GM13977 (cell line): ENCODE measurements around the gene CLINT1.

ENCODE experiments used
- DNase-seq: peaks from one replicate; pipeline ENCODE4 v3.0.0; 2012; ENCODE audit warnings: low spot score
- in situ Hi-C: fragments of 300-500 bp; cut with MboI; formaldehyde crosslinking; loops from one replicate; pipeline ENCODE4 v1.12.0; 2022; ENCODE audit warnings: low sequenced_read_pairs, low pct_unique_long_range_greater_than_20kb, mixed read lengths, inconsistent platforms; ENCODE audit not compliant: unreplicated experiment
- TF ChIP-seq, protein P1 (sequence below): IDR thresholded peaks from 2 replicates; pipeline ENCODE4 v1.5.1; 2012; ENCODE audit warnings: mild to moderate bottlenecking, control low read depth; ENCODE audit not compliant: insufficient read depth; ENCODE audit errors: extremely low read depth, missing control alignments

CLINT1 gene

DNA sequence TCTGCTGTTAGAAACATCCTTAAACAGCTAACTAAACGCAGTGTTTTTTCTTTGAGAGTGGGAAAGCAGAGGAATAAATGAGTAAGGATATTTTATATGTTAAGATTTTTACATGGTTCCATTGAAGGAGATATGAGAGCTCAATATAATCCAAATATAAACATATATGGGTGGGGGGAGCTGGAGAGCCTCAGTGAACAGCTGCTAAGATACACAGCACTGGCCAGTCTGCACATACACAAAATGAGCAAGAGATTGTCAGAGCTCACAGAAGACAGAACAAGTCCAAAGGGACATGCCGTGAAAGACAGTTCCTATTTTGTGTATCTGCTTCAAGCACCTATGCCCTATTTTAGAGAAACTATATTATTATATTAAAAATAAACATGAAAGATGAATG lies 46.9 kb downstream of the CLINT1 start:
- TF ChIP-seq, protein P1, sequence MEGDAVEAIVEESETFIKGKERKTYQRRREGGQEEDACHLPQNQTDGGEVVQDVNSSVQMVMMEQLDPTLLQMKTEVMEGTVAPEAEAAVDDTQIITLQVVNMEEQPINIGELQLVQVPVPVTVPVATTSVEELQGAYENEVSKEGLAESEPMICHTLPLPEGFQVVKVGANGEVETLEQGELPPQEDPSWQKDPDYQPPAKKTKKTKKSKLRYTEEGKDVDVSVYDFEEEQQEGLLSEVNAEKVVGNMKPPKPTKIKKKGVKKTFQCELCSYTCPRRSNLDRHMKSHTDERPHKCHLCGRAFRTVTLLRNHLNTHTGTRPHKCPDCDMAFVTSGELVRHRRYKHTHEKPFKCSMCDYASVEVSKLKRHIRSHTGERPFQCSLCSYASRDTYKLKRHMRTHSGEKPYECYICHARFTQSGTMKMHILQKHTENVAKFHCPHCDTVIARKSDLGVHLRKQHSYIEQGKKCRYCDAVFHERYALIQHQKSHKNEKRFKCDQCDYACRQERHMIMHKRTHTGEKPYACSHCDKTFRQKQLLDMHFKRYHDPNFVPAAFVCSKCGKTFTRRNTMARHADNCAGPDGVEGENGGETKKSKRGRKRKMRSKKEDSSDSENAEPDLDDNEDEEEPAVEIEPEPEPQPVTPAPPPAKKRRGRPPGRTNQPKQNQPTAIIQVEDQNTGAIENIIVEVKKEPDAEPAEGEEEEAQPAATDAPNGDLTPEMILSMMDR, result no peak
- DNase-seq, result no peak
- in situ Hi-C loops, result loop anchor here (25.0 kb wide), 1 partner anchor 125 kb away; no protein-coding TSS in a partner anchor

DNA sequence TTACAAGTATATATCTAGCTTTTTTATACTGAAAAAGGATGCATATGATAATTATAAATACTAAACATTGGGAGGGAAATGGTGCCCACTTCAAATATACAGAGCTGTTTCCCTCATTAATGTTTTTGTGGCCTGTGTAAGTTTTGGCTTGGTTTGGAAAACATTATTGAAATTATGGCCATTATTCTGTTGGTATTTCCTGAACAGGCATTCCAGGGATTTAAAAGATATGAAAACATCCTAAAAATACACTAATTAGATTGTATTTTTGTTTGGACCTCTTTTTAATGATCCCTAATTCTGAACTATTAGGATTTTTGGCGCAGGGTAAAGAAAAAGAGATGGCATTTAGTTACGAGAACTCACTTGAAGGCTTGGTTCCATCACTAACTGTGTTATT lies 50.9 kb downstream of the CLINT1 start:
- no peak for DNase-seq
- in situ Hi-C loops, result loop anchor here (25.0 kb wide), 1 partner anchor 129 kb away; no protein-coding TSS in a partner anchor
- TF ChIP-seq, protein P1, result no peak

DNA sequence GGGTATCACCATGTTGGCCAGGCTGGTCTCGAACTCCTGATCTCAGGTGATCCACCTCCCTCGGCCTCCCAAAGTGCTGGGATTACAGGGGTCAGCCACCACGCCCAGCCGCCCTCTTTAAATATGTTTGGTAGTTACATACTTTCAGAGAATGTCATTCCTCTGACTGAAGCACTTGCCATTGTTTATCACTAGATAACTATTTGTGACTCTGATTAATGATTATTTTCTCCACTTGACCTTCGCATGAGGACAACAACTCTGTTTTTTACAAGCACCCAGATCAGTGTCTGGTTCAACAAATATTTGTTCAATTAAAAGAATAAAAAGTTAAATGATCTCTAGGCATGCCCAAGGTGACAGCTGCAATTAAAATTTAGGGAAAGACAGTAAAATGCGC lies 56.2 kb downstream of the CLINT1 start:
- DNase-seq, result no peak
- TF ChIP-seq, protein P1, result no peak
- in situ Hi-C loops, result loop anchor here (25.0 kb wide), 1 partner anchor 135 kb away; no protein-coding TSS in a partner anchor

DNA sequence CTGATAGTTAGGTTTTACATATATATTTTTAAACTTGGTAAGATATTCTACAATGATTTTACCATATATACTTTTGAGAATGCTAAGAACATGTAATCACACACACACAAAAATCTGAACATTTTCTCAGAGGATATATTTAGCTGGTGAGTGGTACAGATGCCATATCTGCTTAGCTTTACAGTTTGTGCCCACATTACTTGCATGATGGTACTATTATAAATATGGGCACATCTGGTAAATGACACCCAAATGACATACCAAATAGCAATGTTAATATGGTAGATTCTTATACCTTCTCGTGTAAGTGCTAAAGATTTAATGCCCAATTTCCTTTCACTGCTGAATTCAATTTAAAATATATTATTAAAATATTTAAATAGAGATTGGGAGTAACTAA lies 58.8 kb downstream of the CLINT1 start:
- TF ChIP-seq, protein P1, result no peak
- no peak for DNase-seq
- in situ Hi-C loops, result loop anchor here (25.0 kb wide), 1 partner anchor 137 kb away; no protein-coding TSS in a partner anchor

DNA sequence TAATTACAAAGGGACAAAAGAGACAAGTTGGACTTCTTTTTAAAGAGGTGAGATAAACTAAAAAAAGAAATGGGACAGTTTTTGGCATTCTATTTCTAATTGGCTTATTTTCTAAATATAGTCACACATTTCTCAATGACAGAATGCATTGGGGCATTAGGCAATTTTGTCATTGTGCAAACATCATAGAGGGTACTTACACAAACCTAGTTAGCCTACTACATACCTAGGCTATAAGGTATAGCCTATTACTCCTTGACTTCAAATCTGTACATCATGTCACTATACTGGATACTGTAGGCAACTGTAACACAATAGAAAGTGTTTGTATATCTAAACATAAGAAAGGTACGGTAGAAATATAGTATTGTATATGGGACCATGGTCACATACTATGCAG lies 59.4 kb downstream of the CLINT1 start:
- TF ChIP-seq, protein P1, result no peak
- DNase-seq, result no peak
- in situ Hi-C loops, result no loop called here

DNA sequence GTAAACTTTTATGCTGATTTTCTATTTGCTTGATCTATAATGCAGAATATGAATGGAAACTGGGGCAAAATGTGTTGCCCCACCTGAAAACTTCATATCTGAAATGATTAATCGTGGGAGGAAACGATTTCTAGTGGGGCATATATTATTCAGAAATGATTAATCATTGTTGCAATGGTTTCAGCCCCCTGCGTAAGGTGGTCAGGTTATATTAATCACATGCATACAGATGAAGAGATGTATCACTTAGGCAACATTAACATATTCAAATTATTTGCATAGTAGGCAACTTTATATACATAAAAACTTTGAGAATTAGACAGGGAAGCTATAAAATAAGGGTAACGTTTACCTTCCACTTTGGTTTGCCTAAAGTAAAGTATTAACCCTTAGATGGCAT lies 65.6 kb downstream of the CLINT1 start:
- in situ Hi-C loops, result no loop called here
- no peak for DNase-seq
- TF ChIP-seq, protein P1, result no peak

DNA sequence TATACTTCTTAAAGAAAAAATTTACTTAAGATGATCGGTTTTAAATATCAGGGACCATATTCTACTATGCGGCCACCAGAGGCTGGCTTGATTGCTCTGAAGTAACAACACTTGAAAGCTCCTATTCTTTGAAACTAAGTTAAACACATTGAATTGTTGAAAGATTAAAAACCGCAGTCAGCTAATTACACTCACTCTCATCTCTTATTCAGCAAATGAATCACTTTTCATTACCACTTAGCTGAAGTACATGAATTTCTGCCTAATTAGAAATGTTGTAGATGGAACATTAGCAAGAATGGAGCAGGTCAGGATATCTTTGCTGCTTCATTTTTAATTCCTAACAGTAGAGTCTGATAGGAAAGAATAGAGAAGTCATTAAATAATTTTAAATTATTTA lies 73.1 kb downstream of the CLINT1 start:
- DNase-seq, result no peak
- TF ChIP-seq, protein P1, result no peak
- in situ Hi-C loops, result no loop called here
